HG03139 (cell line): ENCODE results near the gene GPR45.
"Not testable (repeated sequence)": the region's sequence is repeated elsewhere in the genome, so short reads cannot be mapped to it uniquely, and the experiment has no call there.

ENCODE experiments used
- ATAC-seq: cut with Tn5 transposase; IDR thresholded peaks from one replicate; pipeline ENCODE4 v1.9.1; 2021; ENCODE audit not compliant: unreplicated experiment

The GPR45 gene

GRCh38 chr2:105241443-105241842 lies at the start of gene GPR45:
GPR45 (plus strand) TSS chr2:105241743; CDS start chr2:105241859, 116 bp downstream.
- no peak for ATAC-seq

- no peak for ATAC-seq
These were observed 47.4 kb upstream of the GPR45 start for GRCh38 chr2:105194022-105194675.

- no peak for ATAC-seq
These were observed 44.9 kb upstream of the GPR45 start for GRCh38 chr2:105196651-105197050.

GRCh38 chr2:105215586-105216192 lies 25.9 kb upstream of the GPR45 start:
- ATAC-seq: no peak

- ATAC-seq: no peak
These were observed 20.9 kb upstream of the GPR45 start for GRCh38 chr2:105220604-105221003.

GRCh38 chr2:105224444-105224843 lies 17.1 kb upstream of the GPR45 start:
- no peak for ATAC-seq

GRCh38 chr2:105231232-105231619 lies 10.3 kb upstream of the GPR45 start:
- no peak for ATAC-seq

GRCh38 chr2:105235388-105236059 lies 6.0 kb upstream of the GPR45 start:
- no peak for ATAC-seq

- no peak for ATAC-seq
These were observed 5.5 kb upstream of the GPR45 start for GRCh38 chr2:105236060-105236424.

GRCh38 chr2:105237045-105237765 lies 4.3 kb upstream of the GPR45 start:
- ATAC-seq: no peak

GRCh38 chr2:105238664-105239240 lies 2.8 kb upstream of the GPR45 start:
- ATAC-seq: no peak

- ATAC-seq: no peak
These were observed 1.6 kb upstream of the GPR45 start for GRCh38 chr2:105239924-105240323.

GRCh38 chr2:105242286-105242993 lies 897 bp downstream of the GPR45 start:
- ATAC-seq: no peak

GRCh38 chr2:105243961-105244360 lies 2.4 kb downstream of the GPR45 start:
- ATAC-seq: no peak

- ATAC-seq: no peak
These were observed 2.9 kb downstream of the GPR45 start for GRCh38 chr2:105244451-105244850.

GRCh38 chr2:105248316-105249070 lies 7.0 kb downstream of the GPR45 start:
- ATAC-seq: no peak

GRCh38 chr2:105249181-105249580 lies 7.6 kb downstream of the GPR45 start:
- ATAC-seq: no peak

- no peak for ATAC-seq
These were observed 8.3 kb downstream of the GPR45 start for GRCh38 chr2:105249891-105250290.

GRCh38 chr2:105251016-105251648 lies 9.6 kb downstream of the GPR45 start:
- ATAC-seq: not testable (repeated sequence)

GRCh38 chr2:105252271-105252670 lies 10.7 kb downstream of the GPR45 start:
- no peak for ATAC-seq
